Heart right ventricle (tissue), 16 donors: ENCODE results near the gene SLC25A5. TPM values are rescaled to one million over a fixed set of nuclear protein-coding genes. Genes with fewer than 3 reads are reported as not detected.

Source experiments
- ATAC-seq, 8 donors: fragments of 200-7000 bp; cut with Tn5 transposase; one replicate each; pipeline ENCODE4 v1.9.1; 2020; ENCODE audit warnings: mild to moderate bottlenecking in 8 of 8, moderate library complexity in 8 of 8, moderate number of reproducible peaks in 1 of 8
- DNase-seq, 2 donors: peaks; one replicate each; pipeline ENCODE4 v3.0.0-alpha.2; 2020
- H3K27ac ChIP-seq, 10 donors: fragments of 200-600 bp; sonication (generic) in 2 of 10; one replicate each; pipeline versions ENCODE4 v1.5.0 to v1.8.0; 2020 to 2022; ENCODE audit warnings: mild to moderate bottlenecking in 3 of 10
- H3K27me3 ChIP-seq, 7 donors: fragments of 200-600 bp; one replicate each; pipeline ENCODE4 v1.8.0; 2021 to 2022; ENCODE audit warnings: mild to moderate bottlenecking in 2 of 7
- H3K36me3 ChIP-seq, 9 donors: fragments of 200-600 bp; sonication (generic) in 1 of 9; one replicate each; pipeline versions ENCODE4 v1.5.0 to v1.8.0; 2020 to 2022; ENCODE audit warnings: mild to moderate bottlenecking in 2 of 9
- H3K4me1 ChIP-seq, 9 donors: fragments of 200-600 bp; sonication (generic) in 1 of 9; one replicate each; pipeline versions ENCODE4 v1.5.0 to v1.8.0; 2020 to 2022; ENCODE audit warnings: mild to moderate bottlenecking in 4 of 9
- H3K4me3 ChIP-seq, 10 donors: fragments of 200-600 bp; sonication (generic) in 2 of 10; one replicate each; pipeline versions ENCODE4 v1.5.0 to v1.8.0; 2020 to 2022; ENCODE audit warnings: mild to moderate bottlenecking in 7 of 10, moderate library complexity in 2 of 10
- H3K9me3 ChIP-seq, 11 donors: fragments of 200-600 bp in 10 of 11; sonication (generic) in 2 of 11; one replicate each; pipeline versions ENCODE4 v1.5.0 to v1.8.0; 2013 to 2022; ENCODE audit warnings: mild to moderate bottlenecking in 2 of 11, control low read depth in 1 of 11, moderate library complexity in 1 of 11
- WGBS, 2 donors: extraction: QIAGEN DNeasy Blood & Tissue Kit; methylation state at CpG; one replicate each; pipeline ENCODE4 v1.1.7; 2013; ENCODE audit warnings: inconsistent platforms in 1 of 2; 5-methylcytosine and 5-hydroxymethylcytosine counted together
- intact Hi-C, 10 donors: fragments of 100-400 bp; cut with DNase I; formaldehyde crosslinking; loops; one replicate each; pipeline versions ENCODE4 v1.11.1 to v1.14.2; 2022
- polyA plus RNA-seq, 2 donors: library from polyadenylated mRNA; stranded (reverse); fragments of 200-250 nt; gene quantifications; one replicate each; pipeline ENCODE4 v1.2.3, GENCODE V29; 2013
- total RNA-seq, 10 donors: library from RNA; stranded (reverse); fragmentation: NEBNext Ultra II Directional in 3 of 10; extraction: Animal tissue kit (Norgen Biotek cat#: 25700) in 3 of 10; gene quantifications; one replicate each; pipeline versions ENCODE4 v1.2.1 to v1.2.4, GENCODE V29; 2021 to 2023
- TF ChIP-seq, protein P1 (sequence below), 9 donors: fragments of 200-600 bp; sonication (generic) in 2 of 9; IDR thresholded peaks; one replicate each; pipeline versions ENCODE4 v1.5.0 to v1.8.0; 2021 to 2022; ENCODE audit warnings: antibody characterized with exemption in 9 of 9, mild to moderate bottlenecking in 5 of 9, moderate library complexity in 1 of 9
- donor health status: Arrhythmogenic right ventricular cardiomyopathy.
- donor health status: ischemic (EF 13 %, LVEDD 7.1; RV severe dilation, severe dysfunction).
- donor health status: healthy with polysubstance abuse.
- donor health status: DM: no; HTN: yes; CAD: no.
- donor health status: DM: no; HTN: no; CAD: no.
- donor health status: ischemic (EF 25% LVEDD 6.9; RV normal size, moderate dysfunction).
- donor health status: ischemic (EF 25% LVEDD 5.7; RV mildly dilated, moderate dysfunction).
- donor health status: healthy.
- donor health status: DM: yes; HTN: yes; CAD: no.
- donor health status: Ischemic cardiomyopathy.
- donor health status: ischemic (EF 35%, LVEDD 5.7; RV mildly dilated, moderate dysfunction).
- donor health status: nonischemic (EF 11% LVEDD 7.7; RV severe dilation, severe dysfunction).
- donor health status: DM: yes; HTN: yes; CAD: no.
- donor health status: PGD.
- donor health status: ischemic (EF 29% LVEDD 5.4; RV normal size, mild dysfunction).
- donor health status: nonischemic (EF 23%, LVEDD 6.1; RV moderate dilation, normal function).

The SLC25A5 gene
- total and polyA plus RNA-seq, 12 donors: 43.3 to 482 (median 184) TPM

GRCh38 chrX:119495734-119496726 lies 27.8 kb downstream of the SLC25A5 start:
- intact Hi-C loops: no loop called here
- Histone ChIP-seq H3K27me3 (no peaks in the 10 kb centered on the region), H3K4me3 (no peak overlapping the region), H3K36me3 (no peaks in the 10 kb centered on the region), H3K9me3 (no peaks in the 10 kb centered on the region), H3K4me1 (no peaks in the 10 kb centered on the region), H3K27ac (no peak overlapping the region)
- no peak for DNase-seq
- 76 to 79% methylated on average over 10 of the region's 10 CpGs for WGBS, 2 donors
- no peak for ATAC-seq
- TF ChIP-seq, protein P1, sequence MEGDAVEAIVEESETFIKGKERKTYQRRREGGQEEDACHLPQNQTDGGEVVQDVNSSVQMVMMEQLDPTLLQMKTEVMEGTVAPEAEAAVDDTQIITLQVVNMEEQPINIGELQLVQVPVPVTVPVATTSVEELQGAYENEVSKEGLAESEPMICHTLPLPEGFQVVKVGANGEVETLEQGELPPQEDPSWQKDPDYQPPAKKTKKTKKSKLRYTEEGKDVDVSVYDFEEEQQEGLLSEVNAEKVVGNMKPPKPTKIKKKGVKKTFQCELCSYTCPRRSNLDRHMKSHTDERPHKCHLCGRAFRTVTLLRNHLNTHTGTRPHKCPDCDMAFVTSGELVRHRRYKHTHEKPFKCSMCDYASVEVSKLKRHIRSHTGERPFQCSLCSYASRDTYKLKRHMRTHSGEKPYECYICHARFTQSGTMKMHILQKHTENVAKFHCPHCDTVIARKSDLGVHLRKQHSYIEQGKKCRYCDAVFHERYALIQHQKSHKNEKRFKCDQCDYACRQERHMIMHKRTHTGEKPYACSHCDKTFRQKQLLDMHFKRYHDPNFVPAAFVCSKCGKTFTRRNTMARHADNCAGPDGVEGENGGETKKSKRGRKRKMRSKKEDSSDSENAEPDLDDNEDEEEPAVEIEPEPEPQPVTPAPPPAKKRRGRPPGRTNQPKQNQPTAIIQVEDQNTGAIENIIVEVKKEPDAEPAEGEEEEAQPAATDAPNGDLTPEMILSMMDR (IDR thresholded peaks at IDR 0.05): no peak

DNA sequence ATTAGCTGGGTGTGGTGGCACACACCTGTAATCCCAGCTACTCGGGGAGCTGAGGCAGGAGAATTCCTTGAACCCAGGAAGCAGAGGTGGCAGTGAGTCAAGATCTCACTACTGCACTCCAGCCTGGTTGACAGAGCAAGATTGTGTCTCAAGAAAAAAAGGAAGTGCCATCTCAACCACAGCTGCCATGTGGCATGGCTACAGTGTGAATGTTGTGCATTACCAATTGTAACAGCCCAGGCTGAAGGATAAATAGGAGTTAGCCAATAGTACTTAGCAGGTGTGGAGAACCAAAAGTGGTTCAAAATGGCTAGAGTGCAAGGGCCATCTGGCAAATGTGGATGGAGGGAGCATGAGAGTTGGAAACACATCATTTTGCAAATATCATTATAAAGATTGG lies 28.9 kb downstream of the SLC25A5 start:
- TF ChIP-seq, protein P1 (IDR thresholded peaks at IDR 0.05): no peak
- no peak for DNase-seq
- ATAC-seq: no peak
- Histone ChIP-seq H3K36me3 (no peaks in the 10 kb centered on the region), H3K4me1 (no peaks in the 10 kb centered on the region), H3K27me3 (no peaks in the 10 kb centered on the region), H3K9me3 (no peaks in the 10 kb centered on the region), H3K27ac (no peak overlapping the region), H3K4me3 (no peak overlapping the region)
- intact Hi-C loops: no loop called here
- 44 to 86% methylated on average over 1 of the region's 1 CpG for WGBS, 2 donors

DNA sequence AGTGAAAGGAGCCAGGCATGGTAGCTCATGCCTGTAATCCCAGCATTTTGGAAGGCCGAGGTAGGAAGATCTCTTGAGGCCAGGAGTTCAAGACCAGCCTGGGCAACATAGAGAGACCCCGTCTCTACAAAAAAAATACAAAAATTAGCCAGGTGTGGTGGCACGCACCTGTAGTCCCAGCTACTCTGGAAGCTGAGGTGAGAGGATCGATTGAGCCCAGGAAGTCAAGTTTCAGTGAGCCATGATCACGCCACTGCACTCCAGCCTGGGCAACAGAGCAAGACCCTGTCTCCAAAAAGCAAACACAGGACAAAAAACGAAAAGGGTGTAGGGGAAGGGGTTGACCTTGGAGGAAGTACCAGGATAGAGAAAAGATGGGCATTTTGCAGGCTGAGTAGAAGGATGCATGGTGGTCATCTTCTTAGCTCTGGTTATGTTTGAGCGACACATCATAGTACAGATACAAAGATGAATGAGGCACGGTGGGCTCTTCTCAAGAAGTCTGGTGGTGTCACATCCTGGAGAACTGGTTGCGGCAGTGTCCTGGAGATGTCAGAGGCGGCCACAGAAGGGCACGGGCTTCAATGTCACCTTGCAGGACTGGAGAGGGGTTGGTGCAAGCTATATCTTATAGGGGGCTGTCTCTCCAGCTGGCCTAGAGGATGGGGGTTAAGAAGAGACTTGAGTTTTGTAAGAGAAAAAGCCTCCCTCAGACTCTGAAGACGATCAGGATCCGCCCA lies 32.0 kb downstream of the SLC25A5 start:
- 85 to 89% methylated on average over 13 of the region's 13 CpGs for WGBS, 2 donors

More for the DNA sequence above, 32.0 kb downstream of the SLC25A5 start:
- Histone ChIP-seq H3K27ac (no peak overlapping the region), H3K4me3 (no peak overlapping the region), H3K4me1 (peaks cover 0 to 9% (median 0%) of the 10 kb centered on the region in 9 donors), H3K36me3 (no peaks in the 10 kb centered on the region), H3K27me3 (no peaks in the 10 kb centered on the region), H3K9me3 (no peaks in the 10 kb centered on the region)
- ATAC-seq (no peak), DNase-seq (no peak)
- intact Hi-C loops: no loop called here
- TF ChIP-seq, protein P1 (IDR thresholded peaks at IDR 0.05): no peak
